ENCODE data around the gene MGAT5B. TPM values are rescaled to one million over a fixed set of nuclear protein-coding genes. Genes with fewer than 3 reads are reported as not detected.

Gene MGAT5B
- total and polyA plus RNA-seq, 2 experiments from 2014 or later, result 1.6 to 10.0 TPM

DNA sequence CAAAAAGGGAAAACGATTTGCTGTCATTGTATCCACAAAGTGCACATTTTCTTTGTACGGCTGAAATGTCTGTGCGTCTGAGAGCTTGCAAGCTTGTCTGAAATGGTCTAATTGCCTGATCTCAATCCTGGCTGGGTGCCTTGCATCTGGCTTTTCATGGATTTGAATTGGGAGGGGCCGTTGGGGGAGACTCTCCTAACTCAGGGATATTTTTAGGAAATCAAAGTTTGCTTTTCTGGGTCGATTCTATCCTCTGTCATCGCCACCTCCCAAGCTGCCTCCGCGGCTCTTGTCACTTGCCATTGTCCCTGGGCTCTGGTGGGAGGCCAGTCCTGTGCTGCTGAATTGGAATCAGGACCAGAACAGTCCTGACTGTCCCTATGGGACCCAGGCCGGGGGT, 33.3 kb upstream of the MGAT5B start (continued):
- TF ChIP-seq, protein P1, sequence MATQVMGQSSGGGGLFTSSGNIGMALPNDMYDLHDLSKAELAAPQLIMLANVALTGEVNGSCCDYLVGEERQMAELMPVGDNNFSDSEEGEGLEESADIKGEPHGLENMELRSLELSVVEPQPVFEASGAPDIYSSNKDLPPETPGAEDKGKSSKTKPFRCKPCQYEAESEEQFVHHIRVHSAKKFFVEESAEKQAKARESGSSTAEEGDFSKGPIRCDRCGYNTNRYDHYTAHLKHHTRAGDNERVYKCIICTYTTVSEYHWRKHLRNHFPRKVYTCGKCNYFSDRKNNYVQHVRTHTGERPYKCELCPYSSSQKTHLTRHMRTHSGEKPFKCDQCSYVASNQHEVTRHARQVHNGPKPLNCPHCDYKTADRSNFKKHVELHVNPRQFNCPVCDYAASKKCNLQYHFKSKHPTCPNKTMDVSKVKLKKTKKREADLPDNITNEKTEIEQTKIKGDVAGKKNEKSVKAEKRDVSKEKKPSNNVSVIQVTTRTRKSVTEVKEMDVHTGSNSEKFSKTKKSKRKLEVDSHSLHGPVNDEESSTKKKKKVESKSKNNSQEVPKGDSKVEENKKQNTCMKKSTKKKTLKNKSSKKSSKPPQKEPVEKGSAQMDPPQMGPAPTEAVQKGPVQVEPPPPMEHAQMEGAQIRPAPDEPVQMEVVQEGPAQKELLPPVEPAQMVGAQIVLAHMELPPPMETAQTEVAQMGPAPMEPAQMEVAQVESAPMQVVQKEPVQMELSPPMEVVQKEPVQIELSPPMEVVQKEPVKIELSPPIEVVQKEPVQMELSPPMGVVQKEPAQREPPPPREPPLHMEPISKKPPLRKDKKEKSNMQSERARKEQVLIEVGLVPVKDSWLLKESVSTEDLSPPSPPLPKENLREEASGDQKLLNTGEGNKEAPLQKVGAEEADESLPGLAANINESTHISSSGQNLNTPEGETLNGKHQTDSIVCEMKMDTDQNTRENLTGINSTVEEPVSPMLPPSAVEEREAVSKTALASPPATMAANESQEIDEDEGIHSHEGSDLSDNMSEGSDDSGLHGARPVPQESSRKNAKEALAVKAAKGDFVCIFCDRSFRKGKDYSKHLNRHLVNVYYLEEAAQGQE (IDR thresholded peaks at IDR 0.05; ENCODE audit: unreplicated experiment), result no peak
- TF ChIP-seq, protein P2, sequence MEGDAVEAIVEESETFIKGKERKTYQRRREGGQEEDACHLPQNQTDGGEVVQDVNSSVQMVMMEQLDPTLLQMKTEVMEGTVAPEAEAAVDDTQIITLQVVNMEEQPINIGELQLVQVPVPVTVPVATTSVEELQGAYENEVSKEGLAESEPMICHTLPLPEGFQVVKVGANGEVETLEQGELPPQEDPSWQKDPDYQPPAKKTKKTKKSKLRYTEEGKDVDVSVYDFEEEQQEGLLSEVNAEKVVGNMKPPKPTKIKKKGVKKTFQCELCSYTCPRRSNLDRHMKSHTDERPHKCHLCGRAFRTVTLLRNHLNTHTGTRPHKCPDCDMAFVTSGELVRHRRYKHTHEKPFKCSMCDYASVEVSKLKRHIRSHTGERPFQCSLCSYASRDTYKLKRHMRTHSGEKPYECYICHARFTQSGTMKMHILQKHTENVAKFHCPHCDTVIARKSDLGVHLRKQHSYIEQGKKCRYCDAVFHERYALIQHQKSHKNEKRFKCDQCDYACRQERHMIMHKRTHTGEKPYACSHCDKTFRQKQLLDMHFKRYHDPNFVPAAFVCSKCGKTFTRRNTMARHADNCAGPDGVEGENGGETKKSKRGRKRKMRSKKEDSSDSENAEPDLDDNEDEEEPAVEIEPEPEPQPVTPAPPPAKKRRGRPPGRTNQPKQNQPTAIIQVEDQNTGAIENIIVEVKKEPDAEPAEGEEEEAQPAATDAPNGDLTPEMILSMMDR (conservative IDR thresholded peaks at IDR 0.05; ENCODE audit: low read depth in 2 of 2), result no peak

DNA sequence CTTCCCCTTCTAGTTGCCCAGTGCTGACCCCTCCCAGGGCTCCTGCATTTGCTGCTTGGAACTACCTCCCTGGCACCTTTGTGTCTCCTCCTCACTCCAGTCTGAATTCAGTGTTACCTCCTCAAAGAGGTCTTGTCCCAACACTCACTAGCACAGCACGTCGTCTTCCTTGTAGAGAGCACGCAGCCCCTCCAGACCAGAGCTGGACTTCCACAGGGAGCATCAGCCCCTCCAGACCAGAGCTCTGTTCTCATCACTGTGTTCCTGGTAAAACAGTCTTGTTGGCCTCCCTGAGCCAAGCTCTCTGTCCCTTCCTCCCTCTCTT, 27.8 kb upstream of the MGAT5B start:
- DNase-seq (ENCODE audit: low spot score) (no peak), ATAC-seq (peak; percentile 11)
- TF ChIP-seq NANOG (IDR thresholded peaks at IDR 0.05; ENCODE audit: borderline replicate concordance), result no peak
- TF ChIP-seq POLR2AphosphoS5 (IDR thresholded peaks at IDR 0.05; ENCODE audit: low read depth), result no peak
- TF ChIP-seq, protein P3, sequence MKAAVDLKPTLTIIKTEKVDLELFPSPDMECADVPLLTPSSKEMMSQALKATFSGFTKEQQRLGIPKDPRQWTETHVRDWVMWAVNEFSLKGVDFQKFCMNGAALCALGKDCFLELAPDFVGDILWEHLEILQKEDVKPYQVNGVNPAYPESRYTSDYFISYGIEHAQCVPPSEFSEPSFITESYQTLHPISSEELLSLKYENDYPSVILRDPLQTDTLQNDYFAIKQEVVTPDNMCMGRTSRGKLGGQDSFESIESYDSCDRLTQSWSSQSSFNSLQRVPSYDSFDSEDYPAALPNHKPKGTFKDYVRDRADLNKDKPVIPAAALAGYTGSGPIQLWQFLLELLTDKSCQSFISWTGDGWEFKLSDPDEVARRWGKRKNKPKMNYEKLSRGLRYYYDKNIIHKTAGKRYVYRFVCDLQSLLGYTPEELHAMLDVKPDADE (IDR thresholded peaks at IDR 0.05), result no peak
- TF ChIP-seq, protein P2 (conservative IDR thresholded peaks at IDR 0.05; ENCODE audit: low read depth in 2 of 2), result no peak
- TF ChIP-seq ZNF331 (CRISPR knock-in tag; IDR thresholded peaks at IDR 0.05; ENCODE audit: low read depth), result no peak
- no peak for TF ChIP-seq STAT1 (IDR thresholded peaks at IDR 0.05; ENCODE audit: unreplicated experiment)
- Histone ChIP-seq H3K36me3 (ENCODE audit: insufficient read depth) (no peaks in the 10 kb centered on the region; the same call in 1 of the 2 replicates), H3K9me2 (ENCODE audit: insufficient read depth) (no peaks in the 10 kb centered on the region), H2AFZ (peak overlapping the region; percentile 91), H3K27me3 (ENCODE audit: insufficient read depth) (peaks cover 17% of the 10 kb centered on the region), H3K27ac (ENCODE audit: low read depth) (no peak overlapping the region), H4K20me1 (replicated peaks; ENCODE audit: insufficient read depth) (no peaks in the 10 kb centered on the region), H3F3A (replicated peaks; ENCODE audit: low read depth) (no peaks in the 10 kb centered on the region), H3K79me2 (replicated peaks; ENCODE audit: insufficient read depth) (no peaks in the 10 kb centered on the region), H3K4me3 (peak overlapping the region; percentile 64), H3K4me2 (peak overlapping the region; percentile 84), H3K4me1 (ENCODE audit: insufficient read depth) (peaks cover 31% of the 10 kb centered on the region)
- Mint-ChIP-seq H3K4me3 (peak overlapping the region; percentile 54), H3K36me3 (ENCODE audit: low read depth) (no peaks in the 10 kb centered on the region; the same call in 2 of the 3 replicates), H3K4me1 (peaks cover 52% of the 10 kb centered on the region), H3K27ac (no peak overlapping the region), H3K27me3 (ENCODE audit: insufficient read depth, low read depth, poor library complexity) (peaks cover 48% of the 10 kb centered on the region), H3K9me3 (no peaks in the 10 kb centered on the region)
